ENCODE results near the gene LILRB2. TPM values are rescaled to one million over a fixed set of nuclear protein-coding genes. Genes with fewer than 3 reads are reported as not detected.
"Not testable (repeated sequence)": the region's sequence is repeated elsewhere in the genome, so short reads cannot be mapped to it uniquely, and the experiment has no call there.

LILRB2 gene
- total RNA-seq, 1 experiment from 2014 or later = not detected

- peaks cover 5% of the 10 kb centered on the region; the same call in 1 of the 2 replicates for H3K27me3 ChIP-seq
- no peaks in the 10 kb centered on the region for H3K9me3 ChIP-seq (replicated peaks)
- no peak overlapping the region for H3K4me3 ChIP-seq
- no peaks in the 10 kb centered on the region for H3K4me1 ChIP-seq
- H3K36me3 ChIP-seq = no peaks in the 10 kb centered on the region
- no peak overlapping the region for H3K27ac ChIP-seq
- no peak for DNase-seq
Measured at GRCh38 chr19:54287456-54287855, 6.5 kb upstream of the LILRB2 start.

- DNase-seq; H3K36me3 ChIP-seq; H3K4me1 ChIP-seq; H3K4me3 ChIP-seq; H3K27ac ChIP-seq; H3K27me3 ChIP-seq; H3K9me3 ChIP-seq (replicated peaks): not testable (repeated sequence)
Measured at GRCh38 chr19:54286283-54286682, 5.4 kb upstream of the LILRB2 start.

DNA sequence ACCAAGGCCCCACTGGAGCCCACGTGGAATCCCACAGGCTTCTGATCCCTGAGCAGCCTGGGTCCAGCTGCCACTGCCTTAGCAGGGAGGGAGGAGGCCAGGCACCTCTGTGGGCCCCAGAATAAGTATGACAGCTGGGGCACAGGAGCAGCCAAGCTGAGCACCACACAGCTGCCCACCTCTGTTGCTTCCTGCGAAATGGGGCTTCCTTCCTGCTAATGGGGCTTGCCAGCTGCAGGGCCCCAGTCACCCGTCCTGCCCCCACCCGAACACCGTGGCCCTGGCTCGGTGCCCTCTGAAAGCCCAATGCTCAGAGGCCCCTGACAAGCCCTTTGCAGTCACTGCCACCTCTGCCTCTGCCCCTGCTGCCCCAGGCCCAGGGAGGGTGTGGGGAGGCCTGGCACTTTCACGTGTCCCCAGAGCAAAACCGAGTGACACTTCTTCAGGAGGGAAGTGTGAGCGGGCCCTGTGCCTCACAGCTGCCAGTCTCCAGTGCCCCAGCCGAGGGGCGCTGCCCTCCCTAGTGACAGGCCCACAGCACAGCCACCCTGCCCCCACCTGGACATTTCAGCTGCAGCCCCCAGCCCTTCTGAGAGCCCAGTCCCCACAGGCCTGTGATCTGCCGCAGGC, 4.6 kb upstream of the LILRB2 start:
- not testable (repeated sequence) for H3K9me3 ChIP-seq (replicated peaks); H3K4me1 ChIP-seq; H3K27ac ChIP-seq; H3K4me3 ChIP-seq; DNase-seq; H3K36me3 ChIP-seq; H3K27me3 ChIP-seq

DNA sequence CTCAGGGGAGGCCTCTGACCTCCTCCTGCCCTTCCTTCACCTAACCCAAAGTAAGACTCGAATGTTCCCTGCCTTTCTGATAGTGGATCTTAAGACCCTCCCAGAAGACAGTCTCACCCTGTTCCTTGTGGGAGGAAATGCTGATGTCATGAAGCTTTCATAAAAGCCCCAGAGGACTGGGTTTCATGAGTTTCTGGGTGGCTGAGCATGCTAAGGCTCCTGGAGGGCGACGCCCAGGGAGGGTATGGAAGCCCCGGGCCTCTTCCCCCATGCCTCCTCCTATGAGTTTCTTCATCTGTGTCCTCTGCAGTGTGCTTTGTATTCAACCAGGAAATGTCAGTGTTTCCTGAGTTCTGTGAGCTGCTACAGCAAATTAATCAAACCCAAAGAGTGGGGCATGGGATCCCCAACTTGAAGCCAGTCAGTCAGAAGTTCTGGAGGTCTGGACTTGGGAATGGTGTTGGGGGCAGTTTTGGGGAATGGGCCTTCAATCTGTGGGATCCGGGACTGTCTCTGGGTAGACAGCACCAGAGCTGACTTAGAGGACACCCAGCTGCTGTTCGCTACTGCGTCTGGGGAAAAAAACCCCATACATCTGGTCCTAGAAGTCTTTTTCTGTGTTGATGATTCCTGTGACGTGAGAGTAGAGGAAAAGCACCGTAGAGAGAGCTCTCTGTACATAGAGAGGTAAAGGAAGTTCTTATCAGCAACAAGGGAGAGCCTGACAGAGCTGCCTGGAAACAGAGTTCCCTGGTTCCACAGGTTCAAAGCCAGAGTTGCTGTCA, 2.0 kb upstream of the LILRB2 start:
- H3K27me3 ChIP-seq = peaks cover 8% of the 10 kb centered on the region; the same call in 1 of the 2 replicates

GRCh38 chr19:54281729-54282075, 792 bp upstream of the LILRB2 start:
- DNase-seq; H3K9me3 ChIP-seq (replicated peaks); H3K27ac ChIP-seq; H3K4me3 ChIP-seq; H3K36me3 ChIP-seq; H3K27me3 ChIP-seq; H3K4me1 ChIP-seq: not testable (repeated sequence)

More for the DNA sequence above, 2.0 kb upstream of the LILRB2 start:
- H3K27ac ChIP-seq = no peak overlapping the region
- no peaks in the 10 kb centered on the region for H3K36me3 ChIP-seq
- H3K4me1 ChIP-seq = no peaks in the 10 kb centered on the region
- DNase-seq = no peak
- no peak overlapping the region for H3K4me3 ChIP-seq
- H3K9me3 ChIP-seq (replicated peaks) = no peaks in the 10 kb centered on the region

DNA sequence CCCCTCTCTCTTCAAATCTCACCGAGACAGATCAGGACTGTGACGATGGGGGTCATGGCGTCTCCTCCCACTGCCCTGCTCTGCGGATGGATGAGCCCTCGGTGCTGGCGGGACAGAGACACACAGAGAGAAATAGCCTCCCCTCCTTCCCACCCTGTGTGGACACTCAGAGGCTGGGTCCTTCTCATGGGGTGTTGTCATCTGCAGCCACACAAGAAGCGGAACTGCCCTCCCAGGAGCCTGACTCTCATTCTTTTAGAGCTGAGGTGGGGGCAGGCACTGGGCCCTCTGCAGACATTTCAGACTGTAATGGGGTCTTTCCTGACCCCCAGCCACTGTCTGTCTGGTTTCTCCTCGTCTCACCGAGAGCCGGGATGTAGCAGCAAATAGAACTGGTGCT, 469 bp downstream of the LILRB2 start:
- H3K9me3 ChIP-seq (replicated peaks); H3K27ac ChIP-seq; H3K4me1 ChIP-seq; H3K36me3 ChIP-seq; H3K4me3 ChIP-seq; H3K27me3 ChIP-seq; DNase-seq: not testable (repeated sequence)

- H3K4me3 ChIP-seq; H3K36me3 ChIP-seq; H3K9me3 ChIP-seq (replicated peaks); H3K27me3 ChIP-seq; H3K27ac ChIP-seq; H3K4me1 ChIP-seq; DNase-seq: not testable (repeated sequence)
Measured at GRCh38 chr19:54280025-54280424, 885 bp downstream of the LILRB2 start.

DNA sequence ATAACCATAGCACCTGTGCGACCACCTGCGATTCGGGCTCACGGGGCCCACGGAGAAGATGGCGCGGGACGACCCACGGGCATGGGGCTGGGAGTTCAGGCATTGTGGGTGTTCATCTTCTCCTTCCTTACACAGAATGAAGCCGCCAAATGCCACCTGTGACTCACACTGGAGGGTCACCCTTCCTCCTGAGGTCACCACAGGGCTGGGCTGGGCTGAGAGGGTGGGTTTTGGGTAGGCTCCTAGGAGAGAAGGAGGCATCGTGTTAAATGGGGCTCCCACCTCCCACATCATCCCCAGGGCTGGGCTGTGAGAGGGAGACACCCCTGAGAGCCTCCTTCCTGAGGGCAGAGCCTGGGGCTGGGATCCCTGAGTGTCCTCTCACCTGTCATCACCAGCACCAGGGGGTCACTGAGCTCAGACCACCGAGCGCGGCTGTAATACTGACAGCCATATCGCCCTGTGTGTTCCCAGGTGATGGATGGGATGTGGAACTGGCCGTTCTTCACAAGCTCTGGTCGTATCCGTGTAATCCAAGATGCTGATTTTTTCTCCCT, 1.4 kb downstream of the LILRB2 start:
- Histone ChIP-seq H3K9me3 (replicated peaks) (no peaks in the 10 kb centered on the region), H3K4me3 (no peak overlapping the region), H3K27ac (no peak overlapping the region), H3K4me1 (no peaks in the 10 kb centered on the region), H3K27me3 (peaks cover 8% of the 10 kb centered on the region; the same call in 1 of the 2 replicates), H3K36me3 (no peaks in the 10 kb centered on the region)
- DNase-seq = no peak

DNA sequence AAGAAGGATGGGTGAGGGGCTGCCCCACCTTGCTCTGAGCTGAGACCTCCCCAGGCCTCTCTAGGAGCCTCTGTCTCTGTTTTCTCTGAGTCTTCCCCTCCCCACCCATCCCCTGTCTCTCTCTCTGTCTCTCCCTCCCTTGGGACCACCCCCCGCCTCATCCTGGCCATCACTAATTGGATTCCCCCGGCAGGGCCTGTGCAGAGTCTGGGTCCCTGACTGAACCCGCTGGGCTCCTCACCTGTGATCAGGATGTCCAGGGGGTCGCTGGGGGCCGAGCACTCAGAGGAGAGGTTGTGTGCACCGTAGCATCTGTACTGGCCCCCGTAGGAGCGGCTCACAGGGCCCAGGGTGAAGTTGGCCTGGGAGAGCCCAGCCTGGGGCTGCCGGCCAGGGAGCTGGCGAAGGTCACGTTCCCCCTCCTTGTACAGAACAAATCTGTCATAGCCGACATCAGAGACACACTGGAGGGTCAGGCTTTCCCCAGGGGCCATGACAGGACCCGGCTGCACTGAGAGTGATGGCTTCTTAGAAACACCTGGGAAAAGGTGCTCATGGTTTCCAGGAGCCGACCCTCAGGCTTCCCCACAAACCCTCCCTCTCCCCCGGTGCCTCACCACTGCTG, 2.2 kb downstream of the LILRB2 start:
- not testable (repeated sequence) for H3K27me3 ChIP-seq; H3K4me3 ChIP-seq; H3K36me3 ChIP-seq; H3K4me1 ChIP-seq; H3K27ac ChIP-seq; H3K9me3 ChIP-seq (replicated peaks); DNase-seq

DNA sequence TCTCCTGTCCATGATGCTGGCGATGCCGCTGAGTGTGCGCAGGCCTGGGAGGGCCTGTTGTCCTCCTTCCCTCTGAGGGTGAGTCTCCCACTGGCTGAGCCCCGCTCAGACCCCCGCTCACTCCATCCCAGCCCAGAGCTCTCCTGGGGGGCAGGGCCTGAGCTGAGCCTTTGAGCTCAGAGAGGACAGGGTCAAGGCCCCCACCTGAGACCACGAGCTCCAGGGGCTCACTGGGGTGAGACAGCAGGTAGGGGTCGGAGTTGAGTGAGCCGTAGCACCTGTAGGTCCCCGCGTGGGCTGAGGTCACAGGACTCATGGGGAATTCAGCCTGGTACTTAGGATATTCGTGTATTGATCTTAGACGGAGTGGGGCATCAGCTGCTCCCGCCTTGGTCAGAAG, 2.9 kb downstream of the LILRB2 start:
- DNase-seq; H3K27me3 ChIP-seq; H3K27ac ChIP-seq; H3K4me1 ChIP-seq; H3K36me3 ChIP-seq; H3K9me3 ChIP-seq (replicated peaks); H3K4me3 ChIP-seq: not testable (repeated sequence)

DNA sequence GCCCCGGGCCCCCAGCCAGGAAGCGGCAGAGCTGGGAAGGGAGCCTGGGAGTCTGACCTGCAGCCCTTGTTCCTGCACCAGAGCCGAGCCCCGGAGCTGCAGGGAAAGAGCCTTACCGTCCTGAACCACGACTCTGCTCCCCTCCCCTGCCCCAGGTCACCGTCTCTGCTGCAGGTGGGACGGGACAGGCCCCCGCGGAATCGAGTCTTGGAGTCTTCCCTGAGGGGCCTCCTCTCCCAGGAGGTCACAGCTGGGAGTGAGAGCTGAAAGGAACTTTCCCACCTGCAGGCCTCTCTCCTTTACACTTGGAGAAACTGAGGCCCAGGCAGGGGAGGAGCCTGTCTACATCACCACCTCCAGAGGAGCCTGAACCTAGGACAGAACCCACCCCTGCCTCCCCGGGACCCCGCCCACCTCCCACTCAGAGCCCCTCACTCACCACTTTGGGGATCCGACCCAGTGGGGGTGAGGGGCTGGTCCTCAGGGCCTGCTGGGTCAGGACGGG, 3.7 kb downstream of the LILRB2 start:
- not testable (repeated sequence) for H3K27ac ChIP-seq; H3K4me1 ChIP-seq; H3K9me3 ChIP-seq (replicated peaks); DNase-seq; H3K4me3 ChIP-seq; H3K36me3 ChIP-seq; H3K27me3 ChIP-seq

DNA sequence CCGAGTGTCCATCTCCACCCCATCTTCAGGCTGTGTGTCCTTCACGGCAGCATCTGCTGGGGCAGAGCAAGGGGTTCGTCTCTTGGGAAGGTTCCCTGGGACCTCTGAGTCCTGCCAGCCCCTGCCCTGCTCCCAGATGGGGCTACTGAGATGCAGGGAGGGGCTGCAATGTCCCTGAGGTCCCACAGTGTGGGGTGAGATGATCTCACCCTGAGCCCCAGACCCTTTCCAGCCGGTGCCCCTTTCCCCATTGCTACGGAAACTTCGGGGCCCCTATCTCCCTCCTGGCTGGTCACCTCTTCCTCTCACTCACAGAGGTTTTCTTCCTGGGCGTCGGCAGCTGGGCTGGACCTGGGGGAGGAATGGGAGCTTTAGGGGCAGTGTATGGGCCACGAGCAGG, 5.0 kb downstream of the LILRB2 start:
- no peak overlapping the region for H3K4me3 ChIP-seq
- H3K4me1 ChIP-seq = no peaks in the 10 kb centered on the region
- DNase-seq = peak in 1 of 2 experiments; percentile 12
- no peaks in the 10 kb centered on the region for H3K27me3 ChIP-seq
- H3K9me3 ChIP-seq (replicated peaks) = no peaks in the 10 kb centered on the region
- H3K27ac ChIP-seq = no peak overlapping the region
- H3K36me3 ChIP-seq = no peaks in the 10 kb centered on the region

DNA sequence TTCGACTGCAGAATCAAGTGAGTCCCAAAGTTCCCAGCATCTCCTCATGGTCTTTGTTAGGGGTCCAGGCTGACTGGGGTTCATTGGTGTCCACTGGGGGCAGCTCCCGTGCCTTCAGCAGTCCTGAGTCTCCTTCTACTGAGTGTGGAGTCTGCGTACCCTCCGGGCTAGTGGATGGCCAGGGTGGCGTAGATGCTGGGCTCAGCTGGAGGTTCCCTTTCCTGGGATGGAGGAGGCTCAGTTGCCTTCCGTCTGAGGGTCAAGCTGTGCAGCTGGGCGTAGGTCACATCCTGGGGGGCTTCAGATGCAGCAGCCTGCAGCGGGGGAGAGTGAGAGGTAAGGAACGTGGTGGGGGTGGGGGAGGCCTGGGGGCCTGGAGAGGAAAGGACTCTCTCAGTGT, 6.4 kb downstream of the LILRB2 start:
- DNase-seq; H3K27me3 ChIP-seq; H3K4me1 ChIP-seq; H3K27ac ChIP-seq; H3K9me3 ChIP-seq (replicated peaks); H3K36me3 ChIP-seq; H3K4me3 ChIP-seq: not testable (repeated sequence)

- H3K36me3 ChIP-seq = no peaks in the 10 kb centered on the region
- no peaks in the 10 kb centered on the region for H3K4me1 ChIP-seq
- peaks cover 6% of the 10 kb centered on the region; the same call in 1 of the 2 replicates for H3K27me3 ChIP-seq
- DNase-seq = no peak
- no peak overlapping the region for H3K4me3 ChIP-seq
- H3K9me3 ChIP-seq (replicated peaks) = no peaks in the 10 kb centered on the region
- H3K27ac ChIP-seq = no peak overlapping the region
Measured at GRCh38 chr19:54273821-54274220, 7.1 kb downstream of the LILRB2 start.

GRCh38 chr19:54272181-54272580, 8.7 kb downstream of the LILRB2 start:
- not testable (repeated sequence) for H3K27ac ChIP-seq; H3K4me3 ChIP-seq; H3K4me1 ChIP-seq; DNase-seq; H3K27me3 ChIP-seq; H3K9me3 ChIP-seq (replicated peaks); H3K36me3 ChIP-seq

Measured in SJCRH30 (cell line).